LNCAP (cell line): ENCODE measurements around the gene CD276.

Experiments
- TF ChIP-seq, protein P1 (sequence below): fragments of 450-650 bp; IDR thresholded peaks from 2 replicates; pipeline ENCODE4 v1.5.1; 2017; ENCODE audit warnings: mild to moderate bottlenecking

Gene CD276

GRCh38 chr15:73683777-73684580 lies at the start of gene CD276:
Gene CD276, plus strand, starts transcription at chr15:73684383. Its CDS starts 15,257 bp downstream, at chr15:73699640.
- TF ChIP-seq, protein P1, sequence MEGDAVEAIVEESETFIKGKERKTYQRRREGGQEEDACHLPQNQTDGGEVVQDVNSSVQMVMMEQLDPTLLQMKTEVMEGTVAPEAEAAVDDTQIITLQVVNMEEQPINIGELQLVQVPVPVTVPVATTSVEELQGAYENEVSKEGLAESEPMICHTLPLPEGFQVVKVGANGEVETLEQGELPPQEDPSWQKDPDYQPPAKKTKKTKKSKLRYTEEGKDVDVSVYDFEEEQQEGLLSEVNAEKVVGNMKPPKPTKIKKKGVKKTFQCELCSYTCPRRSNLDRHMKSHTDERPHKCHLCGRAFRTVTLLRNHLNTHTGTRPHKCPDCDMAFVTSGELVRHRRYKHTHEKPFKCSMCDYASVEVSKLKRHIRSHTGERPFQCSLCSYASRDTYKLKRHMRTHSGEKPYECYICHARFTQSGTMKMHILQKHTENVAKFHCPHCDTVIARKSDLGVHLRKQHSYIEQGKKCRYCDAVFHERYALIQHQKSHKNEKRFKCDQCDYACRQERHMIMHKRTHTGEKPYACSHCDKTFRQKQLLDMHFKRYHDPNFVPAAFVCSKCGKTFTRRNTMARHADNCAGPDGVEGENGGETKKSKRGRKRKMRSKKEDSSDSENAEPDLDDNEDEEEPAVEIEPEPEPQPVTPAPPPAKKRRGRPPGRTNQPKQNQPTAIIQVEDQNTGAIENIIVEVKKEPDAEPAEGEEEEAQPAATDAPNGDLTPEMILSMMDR: no peak

GRCh38 chr15:73637527-73637926 lies 46.7 kb upstream of the CD276 start:
- TF ChIP-seq, protein P1: no peak

DNA sequence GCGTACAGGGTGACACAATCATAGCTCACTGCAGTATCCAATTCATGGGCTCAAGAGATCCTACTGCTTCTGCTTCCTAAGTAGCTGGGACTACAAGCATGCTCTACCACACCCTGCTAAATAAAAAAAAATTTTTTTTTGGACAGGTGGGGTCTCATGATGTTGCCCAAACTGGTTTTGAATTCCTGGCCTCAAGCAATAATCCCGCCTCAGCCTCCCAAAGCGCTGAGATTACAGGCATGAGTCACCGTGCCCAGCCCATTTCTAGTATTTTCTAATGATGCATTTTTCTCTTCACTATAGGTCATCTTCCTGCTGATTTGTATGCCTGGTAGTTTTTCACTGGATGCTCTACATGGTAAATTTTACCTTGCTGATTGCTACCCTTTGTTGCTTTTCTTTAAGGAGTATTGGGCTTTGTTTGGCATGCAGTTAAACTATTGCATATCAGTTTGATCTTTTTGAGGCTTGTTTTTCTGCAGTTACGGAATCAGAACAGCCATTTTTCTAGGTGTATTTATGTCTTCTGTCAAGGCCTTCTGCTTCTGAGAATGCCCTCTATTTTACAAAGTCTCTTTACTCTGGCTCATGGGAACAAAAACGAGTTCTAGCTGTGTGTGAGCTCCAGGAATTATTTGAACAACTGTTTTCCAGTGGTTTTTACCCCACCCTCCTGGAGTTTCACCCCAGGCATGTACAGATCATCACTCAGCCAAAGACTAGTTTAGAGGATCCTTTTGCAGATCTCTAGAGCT lies 36.7 kb upstream of the CD276 start:
- TF ChIP-seq, protein P1: no peak

- TF ChIP-seq, protein P1: no peak
These were observed 36.2 kb upstream of the CD276 start for GRCh38 chr15:73648014-73648295.

DNA sequence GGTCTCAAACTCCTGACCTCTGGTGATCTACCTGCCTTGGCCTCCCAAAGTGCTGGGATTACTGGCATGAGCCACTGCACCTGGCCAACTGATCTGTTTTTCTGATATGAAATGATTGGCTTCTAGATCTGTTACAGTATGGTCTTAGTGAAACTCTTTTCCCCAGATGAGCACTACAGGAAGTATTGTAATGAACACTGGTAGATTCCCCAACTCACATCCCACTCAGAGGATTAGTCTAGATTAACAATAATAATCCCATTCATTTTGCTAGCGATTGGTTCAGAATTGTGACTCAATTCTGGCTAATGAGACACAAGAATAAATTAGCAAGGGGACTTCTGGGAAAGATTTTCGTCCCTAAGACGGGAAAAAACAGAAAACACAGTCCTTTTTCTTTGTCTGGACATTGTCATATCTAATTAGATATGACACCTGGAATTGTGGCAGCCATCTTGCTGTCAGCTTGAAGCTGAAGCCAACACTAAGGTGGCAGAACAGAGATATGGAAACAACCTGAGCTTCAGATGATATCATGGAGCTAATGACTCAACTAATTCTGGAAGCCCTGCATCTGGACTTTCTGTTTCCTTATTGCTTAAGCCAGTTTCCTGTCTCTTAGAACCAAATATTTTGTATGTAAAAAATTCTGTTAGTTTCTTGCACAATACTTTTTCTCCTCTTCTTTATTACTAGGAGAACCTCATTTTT lies 33.6 kb upstream of the CD276 start:
- TF ChIP-seq, protein P1: no peak

GRCh38 chr15:73654659-73655058 lies 29.5 kb upstream of the CD276 start:
- TF ChIP-seq, protein P1: no peak

DNA sequence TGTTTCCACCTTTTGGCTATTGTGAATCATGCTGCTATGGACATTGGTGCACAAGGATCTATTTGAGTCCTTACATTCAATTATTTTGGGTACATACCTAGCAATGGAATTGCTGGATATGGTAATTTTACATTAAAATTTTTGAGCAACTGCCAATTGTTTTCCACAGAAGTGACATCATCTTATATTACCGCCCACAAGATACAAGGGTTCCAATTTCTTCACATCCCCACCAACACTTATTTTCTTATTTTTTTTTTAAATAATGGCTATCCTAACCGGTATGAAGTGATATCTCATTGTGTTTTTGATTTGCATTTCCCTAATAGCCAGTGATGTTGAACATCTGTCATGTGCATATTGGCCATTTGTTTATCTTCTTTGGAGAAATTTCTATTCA lies 28.5 kb upstream of the CD276 start:
- TF ChIP-seq, protein P1: no peak
